NCI-H524 (cell line): ENCODE data around the gene IER3.
"Not testable (repeated sequence)": the region's sequence is repeated elsewhere in the genome, so short reads cannot be mapped to it uniquely, and the experiment has no call there.

Experiments
- DNase-seq, 2 experiments: peaks; one replicate each; lab custom pipeline; 2025; lab: John Stamatoyannopoulos, UW

Gene IER3

DNA sequence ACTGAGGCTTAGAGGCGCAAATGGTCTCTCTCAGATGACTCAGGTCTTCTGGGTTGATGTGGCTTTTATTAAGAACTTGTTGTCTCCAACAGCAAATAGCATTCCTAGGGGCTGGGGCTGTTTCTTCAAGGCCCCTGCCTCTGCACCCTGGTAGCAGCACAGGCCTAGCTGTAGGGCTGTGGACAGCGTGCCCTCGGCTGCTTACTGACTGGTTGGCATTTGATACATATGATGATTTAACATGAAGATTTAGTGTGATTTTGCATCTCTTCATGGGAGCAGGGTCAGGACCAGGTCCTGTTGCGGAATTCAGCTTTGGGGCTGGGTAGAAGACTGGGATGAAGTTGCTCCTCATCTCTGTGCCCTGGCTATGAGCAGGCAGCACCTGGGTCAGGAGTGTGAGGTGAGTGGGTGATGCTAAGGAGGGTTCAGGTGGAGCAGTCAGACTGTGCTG, 24.3 kb upstream of the IER3 start:
- DNase-seq: no peak

DNA sequence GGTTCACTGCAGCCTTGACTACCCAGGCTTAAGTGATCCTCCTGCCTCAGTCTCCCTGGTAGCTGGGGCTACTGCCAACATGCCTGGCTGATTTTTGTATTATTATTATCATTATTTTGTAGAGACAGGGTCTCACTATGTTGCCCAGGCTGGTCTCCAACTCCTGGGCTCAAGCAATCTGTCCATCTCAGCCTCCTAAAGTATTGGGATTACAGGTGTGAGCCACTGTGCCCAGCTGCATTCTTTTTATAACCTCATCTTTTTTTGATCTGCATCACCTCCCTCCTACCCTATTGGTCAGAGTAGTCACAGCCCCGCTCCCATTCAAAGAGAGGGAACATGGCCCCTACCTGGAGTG, 23.6 kb upstream of the IER3 start:
- no peak for DNase-seq

DNA sequence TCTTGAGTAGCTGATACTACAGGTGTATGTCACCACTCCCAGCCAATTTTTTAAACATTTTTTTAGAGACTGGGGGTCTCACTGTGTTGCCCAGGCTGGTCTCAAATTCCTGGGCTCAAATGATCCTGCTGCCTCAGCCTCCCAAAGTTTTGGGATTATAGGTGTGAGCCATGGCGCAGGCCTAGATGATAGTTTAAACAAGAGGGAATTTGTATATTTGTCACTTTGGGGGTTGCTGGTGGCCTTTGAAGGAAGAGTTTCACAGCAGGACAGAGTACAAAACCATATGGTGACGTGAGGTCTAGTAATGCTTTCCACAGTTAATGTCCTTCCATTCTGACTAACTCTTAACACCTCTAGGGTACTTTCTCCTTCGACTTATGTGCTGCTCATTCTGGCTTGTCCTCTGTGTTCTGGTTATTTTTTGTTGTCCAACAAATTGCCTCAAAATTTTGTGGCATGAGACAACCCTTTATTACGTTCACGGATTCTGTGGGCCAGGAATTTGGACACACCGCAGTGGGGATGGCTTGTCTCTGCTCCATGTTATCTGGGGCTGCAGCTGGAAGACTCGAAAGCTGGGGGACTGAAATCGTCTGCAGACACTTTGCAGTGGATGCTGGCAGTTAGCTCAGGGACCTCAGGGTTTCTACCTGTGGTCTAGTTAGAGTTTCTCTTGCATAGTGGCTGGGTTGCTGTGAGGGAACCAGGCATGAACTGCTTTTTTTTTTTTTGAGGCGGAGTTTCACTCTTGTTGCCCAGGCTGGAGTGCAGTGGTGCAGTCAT, 23.0 kb upstream of the IER3 start:
- DNase-seq: no peak

DNA sequence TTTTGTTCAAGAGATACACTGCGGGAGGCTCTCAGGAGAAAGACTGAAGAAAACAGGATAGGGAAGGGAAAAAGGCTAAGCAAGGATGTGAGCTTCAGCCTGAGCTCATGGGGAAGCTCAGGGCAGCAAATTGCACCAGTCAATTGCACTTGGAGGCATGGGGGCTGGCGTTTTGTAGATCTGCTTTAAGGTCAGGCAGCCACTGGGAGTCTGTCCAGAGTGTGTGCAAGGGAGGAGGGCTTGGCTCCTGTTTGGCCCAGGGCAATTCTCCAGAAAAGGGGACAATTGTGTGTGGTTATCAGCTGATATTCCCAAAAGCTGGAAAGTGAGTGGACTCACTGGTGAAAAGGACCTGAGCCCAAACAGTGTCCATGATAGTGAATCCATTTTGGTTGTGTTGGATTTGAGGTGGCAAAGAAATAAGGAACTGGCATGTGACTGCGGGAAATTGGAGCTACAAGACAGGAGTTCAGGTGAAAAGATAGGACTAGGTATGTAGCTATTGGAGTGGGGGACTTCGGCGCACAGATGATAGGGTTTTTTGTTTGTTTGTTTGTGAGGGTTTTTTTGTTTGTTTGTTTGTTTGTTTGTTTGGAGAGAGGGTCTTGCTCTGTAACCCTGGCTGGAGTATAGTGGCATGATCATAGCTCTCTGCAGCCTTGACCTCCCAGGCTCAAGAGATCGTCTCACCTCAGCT, 22.3 kb upstream of the IER3 start:
- no peak for DNase-seq

DNA sequence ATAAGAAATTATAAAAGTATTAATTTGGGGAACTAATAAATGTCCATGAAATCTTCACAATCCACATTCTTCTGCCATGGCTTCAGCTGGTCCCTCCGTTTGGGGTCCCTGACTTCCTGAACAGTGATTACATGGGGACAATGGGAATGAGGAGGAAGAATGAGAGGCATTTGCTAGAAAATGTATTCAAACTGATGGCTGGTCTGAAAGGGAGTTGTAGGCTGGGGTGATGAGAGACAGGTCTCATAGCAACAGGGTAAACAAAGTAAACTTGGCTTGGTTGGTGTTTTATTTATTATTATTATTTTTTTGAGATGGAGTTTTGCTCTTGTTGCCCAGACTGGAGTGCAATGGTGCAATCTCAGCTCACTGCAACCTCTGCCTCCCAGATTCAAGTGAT, 21.1 kb upstream of the IER3 start:
- not testable (repeated sequence) for DNase-seq

DNA sequence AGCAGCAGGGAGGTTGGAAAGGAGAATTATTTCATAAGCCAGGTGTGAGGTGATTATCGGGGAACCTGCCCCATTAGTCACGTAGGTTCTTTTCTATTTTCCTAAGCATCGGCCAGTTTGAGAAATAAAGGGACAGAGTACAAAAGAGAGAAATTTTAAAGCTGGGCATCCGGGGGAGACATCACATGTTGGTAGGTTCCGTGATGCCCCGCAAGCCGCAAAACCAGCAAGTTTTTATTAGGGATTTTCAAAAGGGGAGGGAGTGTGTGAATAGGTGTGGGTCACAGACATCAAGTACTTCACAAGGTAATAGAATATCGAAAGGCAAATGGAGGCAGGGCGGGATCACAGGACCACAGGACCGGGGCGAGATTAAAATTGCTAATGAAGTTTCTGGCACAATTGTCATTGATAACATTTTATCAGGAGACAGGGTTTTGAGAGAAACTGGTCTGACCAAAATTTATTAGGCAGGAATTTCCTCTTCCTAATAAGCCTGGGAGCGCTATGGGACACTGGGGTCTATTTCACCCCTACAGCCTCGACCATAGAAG, 20.2 kb upstream of the IER3 start:
- not testable (repeated sequence) for DNase-seq

DNA sequence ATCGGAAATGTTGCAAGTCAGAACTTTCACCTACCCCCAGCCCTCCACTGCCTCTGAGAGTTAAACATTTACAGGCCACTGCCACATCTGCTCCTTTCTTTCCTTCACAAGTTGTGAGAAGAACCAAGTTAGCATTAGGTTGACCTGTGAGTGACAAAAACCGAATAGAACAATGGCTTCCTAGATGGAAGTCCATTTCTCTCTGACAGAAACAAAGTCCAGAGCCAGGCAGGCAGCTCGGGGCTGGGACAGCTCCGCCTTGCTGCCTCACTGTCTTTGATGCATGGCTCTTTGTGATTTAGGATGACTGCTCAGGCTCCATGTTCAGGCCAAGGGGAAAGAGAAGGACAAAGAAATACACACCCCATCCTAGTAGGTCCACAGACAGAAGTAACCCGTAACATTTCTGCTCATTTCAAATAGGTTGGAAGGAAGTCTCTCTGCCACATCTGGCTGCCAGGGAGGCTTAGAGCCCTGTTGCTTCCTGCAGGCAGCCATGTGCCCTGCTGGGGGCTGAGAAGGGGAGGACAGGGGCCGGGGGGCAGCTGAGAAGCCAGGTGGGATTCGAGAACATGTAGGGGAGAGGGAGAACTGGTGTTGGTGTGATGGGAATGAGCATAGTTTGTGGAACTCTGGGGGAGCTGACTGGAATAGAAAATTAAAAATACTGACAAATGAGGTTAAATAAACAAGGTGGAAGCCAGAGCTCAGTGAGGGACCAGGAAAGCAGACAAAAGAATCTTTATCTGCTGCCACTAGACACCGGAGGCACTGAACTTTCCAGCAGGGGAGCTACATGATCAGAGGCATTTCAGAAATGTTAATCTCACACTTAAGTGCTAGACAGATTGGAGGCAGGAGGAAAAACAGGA, 19.5 kb upstream of the IER3 start:
- peak; percentile 53 to 75 for DNase-seq

DNA sequence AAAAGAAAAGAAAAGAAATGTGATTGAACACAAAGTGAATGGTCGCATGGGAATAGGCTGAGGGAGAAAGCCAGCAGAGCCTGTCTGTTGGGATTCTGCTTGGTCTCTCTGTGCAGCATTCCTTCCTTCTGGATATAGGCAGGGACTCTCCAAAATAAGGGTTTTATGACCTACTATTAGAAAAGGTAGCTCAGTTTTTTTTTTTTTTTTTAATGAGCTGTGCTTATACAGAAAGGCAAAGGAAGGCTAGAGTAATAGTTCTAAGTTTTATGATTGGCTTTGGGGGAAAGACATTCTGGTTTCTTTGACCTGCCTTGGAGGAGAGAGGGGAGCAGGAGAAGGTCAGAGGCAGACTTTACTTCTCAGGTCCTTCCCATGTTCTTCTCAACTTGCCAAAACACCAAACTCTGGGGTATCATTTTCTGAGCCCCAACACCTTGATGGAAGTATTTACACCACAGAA, 18.8 kb upstream of the IER3 start:
- DNase-seq: no peak

DNA sequence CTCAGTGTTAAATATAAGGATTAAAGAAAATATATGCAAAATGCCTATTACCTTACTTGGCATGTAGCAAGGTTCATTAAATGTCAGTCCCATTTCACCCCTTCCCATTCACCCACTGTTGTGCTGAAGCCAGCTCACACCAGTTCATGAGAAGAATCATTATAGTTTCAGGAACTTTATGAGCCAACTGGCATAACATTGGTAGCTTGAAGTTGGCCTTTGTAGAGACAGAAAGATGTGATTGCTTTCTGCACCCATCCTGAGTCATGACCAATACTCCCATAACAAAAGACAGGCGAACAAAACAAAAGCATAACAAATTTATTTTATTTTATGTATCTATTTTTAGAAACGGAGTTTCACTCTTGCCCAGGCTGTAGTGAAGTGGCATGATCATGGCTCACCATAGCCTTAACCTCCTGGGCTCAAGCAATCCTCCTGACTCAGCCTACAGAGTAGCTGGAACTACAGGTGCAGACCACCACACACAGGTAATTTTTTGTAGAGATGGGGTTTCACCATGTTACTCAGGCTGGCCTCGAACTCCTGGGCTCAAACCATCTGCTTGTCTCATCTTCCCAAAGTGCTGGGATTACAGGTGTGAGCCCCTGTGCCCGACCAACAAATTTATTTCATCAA, 17.6 kb upstream of the IER3 start:
- no peak for DNase-seq

DNA sequence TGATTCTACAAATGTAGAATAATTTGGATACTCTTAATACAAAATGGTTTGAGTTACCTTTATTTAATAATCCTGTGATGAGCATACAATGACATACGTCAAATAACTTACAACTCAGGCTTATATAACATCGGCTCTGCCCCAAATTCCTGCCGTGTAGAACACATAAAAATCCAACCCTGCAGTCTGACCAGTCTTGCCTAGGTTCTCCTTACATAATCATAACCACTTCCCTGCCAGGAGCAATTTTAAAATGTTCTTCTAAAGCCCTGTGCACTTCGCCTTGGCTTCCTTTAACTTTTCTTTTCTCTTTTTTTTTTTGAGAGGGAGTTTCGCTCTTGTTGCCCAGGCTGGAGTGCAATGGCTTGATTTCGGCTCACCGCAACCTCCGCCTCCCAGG, 16.2 kb upstream of the IER3 start:
- DNase-seq: no peak

DNA sequence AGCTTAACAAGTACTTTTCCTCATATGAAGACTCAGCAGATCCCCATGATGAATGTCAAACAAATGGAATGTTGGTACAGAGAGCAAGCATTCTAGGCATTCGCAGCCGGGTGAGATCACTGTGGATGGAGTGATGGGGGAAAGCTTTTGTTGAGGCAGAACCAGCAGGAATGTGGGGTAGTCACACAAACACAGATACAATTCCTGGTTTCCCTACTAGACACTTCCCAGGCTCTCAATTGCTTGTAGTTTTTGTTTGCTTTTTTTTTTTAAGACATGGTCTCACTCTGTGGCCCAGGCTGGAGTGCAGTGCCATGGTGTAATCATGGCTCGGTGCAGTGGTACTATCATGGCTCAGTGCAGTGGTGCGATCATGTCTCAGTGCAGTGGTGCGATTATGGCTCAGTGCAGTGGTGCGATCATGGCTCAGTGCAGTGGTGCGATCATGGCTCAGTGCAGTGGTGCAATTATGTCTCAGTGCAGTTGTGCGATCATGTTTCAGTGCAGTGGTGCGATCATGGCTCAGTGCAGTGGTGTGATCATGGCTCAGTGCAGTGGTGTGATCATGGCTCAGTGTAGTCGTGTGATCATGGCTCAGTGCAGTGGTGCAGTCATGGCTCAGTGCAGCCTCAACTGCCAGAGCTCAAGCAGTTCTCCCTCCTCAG, 15.4 kb upstream of the IER3 start:
- DNase-seq: no peak

DNA sequence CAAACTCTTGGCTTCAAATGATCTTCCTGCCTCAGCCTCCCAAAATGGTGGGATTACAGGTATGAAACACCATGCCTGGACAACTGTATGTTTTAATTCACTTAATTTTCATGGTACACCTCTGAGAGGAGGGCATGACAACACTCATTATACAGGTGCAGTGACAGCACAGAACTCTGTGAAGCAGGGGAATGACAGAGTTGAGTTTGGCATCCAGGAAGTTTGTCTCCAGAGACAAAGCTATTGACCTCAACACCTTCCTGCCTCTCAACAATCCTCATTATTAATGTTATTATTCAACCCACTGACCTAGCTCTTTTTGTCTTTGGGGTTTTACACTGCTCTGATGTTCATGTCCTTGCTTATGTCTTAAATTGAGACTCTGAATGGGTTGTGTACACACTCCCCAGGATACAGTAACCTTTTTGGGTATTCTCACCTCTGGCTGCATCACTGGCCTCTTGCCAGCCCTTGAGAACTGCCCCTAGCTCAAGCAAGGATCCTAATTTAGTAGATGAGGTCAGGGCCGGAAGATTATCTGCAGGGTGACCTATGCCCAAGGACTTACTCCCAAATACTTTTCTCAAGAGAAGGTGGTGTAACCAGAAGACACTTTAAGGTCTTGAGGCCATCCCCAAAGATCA, 13.0 kb upstream of the IER3 start:
- DNase-seq: no peak

DNA sequence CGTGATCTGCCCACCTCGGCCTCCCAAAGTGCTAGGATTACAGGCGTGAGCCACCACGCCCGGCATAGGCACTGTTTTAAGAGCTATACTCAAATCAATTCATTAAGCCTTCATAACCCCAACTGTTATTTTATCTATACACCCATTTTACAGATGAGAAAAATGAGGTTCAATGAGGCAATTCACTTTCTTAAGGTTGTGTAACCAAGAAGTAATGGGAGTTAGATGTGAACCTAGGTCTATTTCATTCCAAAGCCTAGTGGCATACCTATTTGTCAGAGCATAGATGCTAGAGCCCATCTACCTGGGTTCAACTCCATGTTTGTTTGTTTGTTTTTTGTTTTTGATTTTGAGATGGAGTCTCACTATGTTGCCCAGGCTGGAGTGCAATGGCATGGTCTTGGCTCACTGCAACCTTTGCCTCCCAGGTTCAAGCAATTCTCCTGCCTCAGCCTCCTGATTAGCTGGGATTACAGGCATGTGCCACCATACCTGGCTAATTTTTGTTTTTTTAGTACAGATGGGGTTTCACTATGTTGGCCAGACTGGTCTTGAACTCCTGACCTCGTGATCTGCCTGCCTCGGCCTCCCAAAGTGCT, 12.2 kb upstream of the IER3 start:
- DNase-seq: not testable (repeated sequence)

DNA sequence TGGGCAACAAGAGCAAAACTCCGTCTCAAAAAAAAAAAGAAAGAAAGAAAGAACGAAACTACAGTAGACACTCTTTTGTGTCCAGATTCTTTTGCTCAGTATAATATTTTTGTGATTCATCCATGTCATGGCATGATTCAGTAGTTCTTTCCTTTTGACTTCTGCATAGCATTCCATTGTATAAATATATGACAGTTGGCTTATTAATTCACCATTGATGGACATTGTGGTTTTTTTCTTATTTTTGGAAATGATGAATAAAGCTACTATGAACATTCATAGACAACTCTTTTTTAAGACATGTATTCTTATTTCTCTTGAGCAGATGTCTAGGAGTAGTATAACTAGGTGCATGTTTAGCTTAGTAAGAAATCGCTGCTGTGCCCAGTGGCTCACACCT, 10.3 kb upstream of the IER3 start:
- DNase-seq: no peak

DNA sequence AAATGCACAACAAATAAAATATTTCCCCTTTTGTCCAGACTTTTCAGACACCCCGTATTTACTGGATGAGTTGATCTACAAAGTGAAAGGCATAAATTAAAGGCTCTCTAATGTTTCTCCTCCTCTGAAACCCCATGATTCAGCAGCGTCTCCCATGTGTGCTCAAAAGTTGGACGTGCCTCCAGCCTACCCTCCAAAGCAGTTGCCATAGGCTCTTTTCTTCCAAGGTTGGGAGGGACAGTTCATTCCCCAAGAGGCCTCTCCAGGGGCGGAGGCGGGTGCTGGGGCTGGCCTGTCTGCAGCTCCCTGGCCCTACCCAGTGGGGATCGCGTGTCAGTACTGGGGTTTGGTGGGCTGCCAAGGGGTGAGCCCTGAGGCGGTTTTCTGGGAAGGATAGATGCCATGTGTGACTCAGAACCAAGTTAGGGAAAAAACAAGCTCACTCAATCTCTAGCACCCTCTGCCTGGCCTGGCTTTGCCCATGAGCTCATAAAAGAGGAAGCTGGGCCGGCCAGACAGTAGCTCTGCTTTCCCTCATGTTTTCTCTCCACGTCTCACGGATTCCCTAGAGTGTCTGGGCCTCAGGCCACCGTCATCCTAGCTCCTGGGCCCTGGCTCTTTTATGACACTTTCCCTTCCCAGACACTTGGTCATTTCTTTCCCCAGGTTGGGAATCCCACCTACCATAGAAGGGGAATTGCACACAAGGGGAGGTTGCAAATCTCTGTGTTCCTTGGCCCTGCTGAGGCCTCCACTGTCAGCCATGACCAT, 8.0 kb upstream of the IER3 start:
- no peak for DNase-seq

DNA sequence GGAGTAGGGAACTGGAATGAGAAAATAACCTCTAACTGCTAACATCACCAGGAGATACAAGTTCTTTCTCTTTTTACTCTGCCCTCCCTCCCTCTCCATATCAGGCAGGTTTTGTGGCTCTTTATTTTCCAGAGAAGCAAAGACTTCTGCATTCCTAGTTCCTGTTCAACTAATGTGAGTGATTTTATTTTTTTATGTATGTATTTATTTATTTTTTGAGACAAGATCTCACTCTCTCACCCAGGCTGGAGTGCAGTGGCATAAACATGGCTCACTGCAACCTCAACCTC, 6.0 kb upstream of the IER3 start:
- DNase-seq: no peak

DNA sequence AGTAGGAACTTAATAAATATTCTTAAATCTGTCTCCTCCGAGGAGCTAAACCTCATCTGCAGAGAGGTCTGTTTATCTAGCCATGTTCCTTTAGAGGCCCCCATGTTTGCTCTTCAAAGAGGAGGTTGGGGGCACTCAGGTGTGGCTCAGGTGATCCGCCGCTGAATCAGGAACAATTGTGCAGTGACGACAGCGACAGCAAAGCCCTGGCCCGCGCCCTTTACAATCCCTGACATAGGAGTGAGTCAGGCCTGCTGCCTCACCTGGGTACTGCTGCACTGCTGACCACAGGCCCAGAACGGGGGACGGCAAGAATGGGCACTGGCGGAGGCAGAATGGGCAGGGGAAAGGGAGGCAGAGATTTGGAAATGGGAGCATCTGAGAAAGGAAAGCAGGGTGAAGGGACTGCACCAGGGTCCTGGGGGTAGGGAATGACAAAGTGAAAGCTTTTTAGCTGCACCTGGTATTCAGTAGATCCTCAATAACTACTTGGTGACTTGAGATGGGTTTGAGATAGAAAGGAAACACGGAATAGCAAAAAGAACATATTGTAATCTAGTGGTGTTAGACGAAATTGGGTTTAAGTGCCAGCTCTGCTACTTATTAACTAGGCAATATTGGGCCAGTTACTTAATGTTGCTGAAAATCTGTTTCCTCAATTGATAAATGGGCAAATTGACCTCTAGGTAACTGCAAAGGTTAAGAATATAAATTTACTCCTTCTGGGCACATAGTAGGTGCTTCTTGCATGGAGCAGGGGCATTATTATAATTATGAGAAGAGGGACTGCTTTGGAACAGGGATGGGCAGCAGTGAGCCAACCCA, 5.4 kb upstream of the IER3 start:
- no peak for DNase-seq

DNA sequence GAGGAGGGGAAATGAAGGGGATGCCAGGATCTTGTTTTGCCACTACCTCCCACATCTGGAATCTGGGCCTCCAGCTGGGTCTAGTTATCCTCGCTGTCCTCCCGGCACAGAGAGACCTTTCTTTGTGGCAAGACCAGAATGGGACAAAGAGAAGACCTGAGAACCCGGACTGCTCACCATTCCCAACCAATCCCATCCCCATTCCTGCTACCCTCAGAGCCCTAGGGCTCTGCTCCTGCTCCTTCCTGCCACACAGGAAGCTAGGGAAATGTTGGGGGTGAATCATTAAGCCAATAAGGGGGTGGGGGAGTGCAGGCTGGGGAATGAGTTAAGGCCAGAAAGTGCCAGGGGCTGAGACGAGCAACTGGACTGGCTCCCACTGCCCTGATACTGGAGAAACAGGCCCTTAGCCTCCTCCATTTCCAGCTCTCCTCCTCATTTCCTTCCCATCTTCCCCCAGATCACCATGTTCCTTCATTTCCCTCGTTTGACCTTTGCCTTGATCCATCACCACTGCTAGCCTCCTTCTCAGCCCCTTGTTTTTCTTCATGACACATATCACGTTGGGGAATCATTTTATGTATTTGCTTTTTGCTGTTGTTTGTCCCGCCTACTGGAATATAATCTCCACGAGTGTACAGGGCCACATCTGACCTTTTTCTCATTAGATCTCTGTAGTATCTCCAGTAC, 4.6 kb upstream of the IER3 start:
- no peak for DNase-seq
